GM12878 (cell line): ENCODE results near the gene EFNA2. TPM values are rescaled to one million over a fixed set of nuclear protein-coding genes. Genes with fewer than 3 reads are reported as not detected.

Experiments used
- E4F1 ChIP-seq: fragments of 450-650 bp; IDR thresholded peaks from 2 replicates; pipeline ENCODE4 v1.6.1; 2018; ENCODE audit warnings: borderline replicate concordance, mild to moderate bottlenecking; ENCODE audit not compliant: partially characterized antibody
- GATAD2B ChIP-seq: fragments of 450-650 bp; conservative IDR thresholded peaks from 2 replicates; pipeline ENCODE4 v1.6.1; 2017; ENCODE audit warnings: low read depth, mild to moderate bottlenecking, moderate library complexity
- MTA2 ChIP-seq: fragments of 450-650 bp; IDR thresholded peaks from 2 replicates; pipeline ENCODE4 v1.6.1; 2016; ENCODE audit warnings: low read depth, mild to moderate bottlenecking, moderate library complexity
- MYC ChIP-seq: IDR thresholded peaks from 2 replicates; pipeline ENCODE4 v1.6.1; 2011; ENCODE audit warnings: mild to moderate bottlenecking, low read length, moderate library complexity, inconsistent platforms; ENCODE audit not compliant: insufficient read depth, insufficient replicate concordance, insufficient read length, severe bottlenecking
- NBN ChIP-seq: fragments of 450-650 bp; IDR thresholded peaks from 2 replicates; pipeline ENCODE4 v1.6.1; 2016
- PAX5 ChIP-seq: IDR thresholded peaks from 2 replicates; pipeline ENCODE4 v1.6.1; 2011; ENCODE audit warnings: low read depth, low read length, borderline replicate concordance
- PBX3 ChIP-seq: IDR thresholded peaks from 2 replicates; pipeline ENCODE4 v1.6.1; 2011; ENCODE audit warnings: mild to moderate bottlenecking, low read depth, low read length, moderate library complexity; ENCODE audit not compliant: insufficient replicate concordance
- RAD21 ChIP-seq: IDR thresholded peaks from 2 replicates; pipeline ENCODE4 v1.6.1; 2011; ENCODE audit warnings: mild to moderate bottlenecking, low read depth, low read length, moderate library complexity; ENCODE audit not compliant: insufficient read depth
- RELA ChIP-seq: fragments of 450-650 bp; IDR thresholded peaks from 2 replicates; pipeline ENCODE4 v1.8.0; 2014; ENCODE audit warnings: borderline replicate concordance; ENCODE audit not compliant: partially characterized antibody
- RUNX3 ChIP-seq: IDR thresholded peaks from 2 replicates; pipeline ENCODE4 v1.6.1; 2012; ENCODE audit warnings: low read length, inconsistent platforms
- SIN3A ChIP-seq: IDR thresholded peaks from 2 replicates; pipeline ENCODE4 v1.6.1; 2012; ENCODE audit warnings: low read depth, low read length, improper control_type of control experiment
- SMARCA5 ChIP-seq: fragments of 450-650 bp; IDR thresholded peaks from 2 replicates; pipeline ENCODE4 v1.6.1; 2017; ENCODE audit warnings: mild to moderate bottlenecking
- SP1 ChIP-seq: IDR thresholded peaks from one replicate; pipeline ENCODE4 v1.6.1; 2011; ENCODE audit warnings: low read depth, low read length
- TARDBP ChIP-seq: IDR thresholded peaks from 2 replicates; pipeline ENCODE4 v1.6.1; 2016; ENCODE audit warnings: borderline replicate concordance
- polyA plus RNA-seq, 11 experiments: library from polyadenylated mRNA; depleted of rRNA in 4 of 11; unstranded in 6 of 11; stranded (reverse) in 5 of 11; fragments of >200 nt; fragmentation: Nextera tagmentation in 4 of 11; fragmentation: Illumina TruSeq in 1 of 11; extraction: Ambion mirVana in 4 of 11; extraction: Trizol in 1 of 11; gene quantifications; 1 replicate in 1 of 11; 2 replicates in 10 of 11; pipeline versions ENCODE4 v1.2.1 to v1.2.3, GENCODE V29; 2011 to 2016; ENCODE audit warnings: inconsistent platforms in 2 of 11, missing spikeins in 2 of 11, low read depth in 1 of 11
- total RNA-seq, 4 experiments: library from RNA; depleted of rRNA in 3 of 4; stranded (reverse); fragments of >200 nt in 3 of 4; fragmentation: Illumina TruSeq in 1 of 4; extraction: Trizol in 1 of 4; gene quantifications; 2 replicates each; pipeline versions ENCODE4 v1.2.1 to v1.2.3, GENCODE V29; 2013 to 2021
- TF ChIP-seq, protein P1 (sequence below), 3 experiments: IDR thresholded peaks in 2 of 3; conservative IDR thresholded peaks in 1 of 3; 2 replicates each; pipeline ENCODE4 v1.5.1; 2011; ENCODE audit warnings: low read depth in 3 of 3, low read length in 3 of 3, mild to moderate bottlenecking in 3 of 3, control low read depth in 2 of 3, moderate library complexity in 2 of 3, inconsistent platforms in 1 of 3, mixed read lengths in 1 of 3; ENCODE audit not compliant: control insufficient read depth in 2 of 3, insufficient read depth in 1 of 3; ENCODE audit errors: extremely low read depth in 1 of 3
- TF ChIP-seq, protein P2 (sequence below): IDR thresholded peaks from 2 replicates; pipeline ENCODE4 v1.6.1; 2012; ENCODE audit warnings: improper control_type of control experiment, low read depth, low read length; ENCODE audit not compliant: insufficient replicate concordance
- TF ChIP-seq, protein P3 (sequence below): IDR thresholded peaks from 2 replicates; pipeline ENCODE4 v1.6.1; 2012; ENCODE audit warnings: low read length, inconsistent platforms

The EFNA2 gene
- total and polyA plus RNA-seq, 10 of the 15 experiments (the other 5 are each of a cell fraction or from before 2014, with no cell fraction given) = not detected

DNA sequence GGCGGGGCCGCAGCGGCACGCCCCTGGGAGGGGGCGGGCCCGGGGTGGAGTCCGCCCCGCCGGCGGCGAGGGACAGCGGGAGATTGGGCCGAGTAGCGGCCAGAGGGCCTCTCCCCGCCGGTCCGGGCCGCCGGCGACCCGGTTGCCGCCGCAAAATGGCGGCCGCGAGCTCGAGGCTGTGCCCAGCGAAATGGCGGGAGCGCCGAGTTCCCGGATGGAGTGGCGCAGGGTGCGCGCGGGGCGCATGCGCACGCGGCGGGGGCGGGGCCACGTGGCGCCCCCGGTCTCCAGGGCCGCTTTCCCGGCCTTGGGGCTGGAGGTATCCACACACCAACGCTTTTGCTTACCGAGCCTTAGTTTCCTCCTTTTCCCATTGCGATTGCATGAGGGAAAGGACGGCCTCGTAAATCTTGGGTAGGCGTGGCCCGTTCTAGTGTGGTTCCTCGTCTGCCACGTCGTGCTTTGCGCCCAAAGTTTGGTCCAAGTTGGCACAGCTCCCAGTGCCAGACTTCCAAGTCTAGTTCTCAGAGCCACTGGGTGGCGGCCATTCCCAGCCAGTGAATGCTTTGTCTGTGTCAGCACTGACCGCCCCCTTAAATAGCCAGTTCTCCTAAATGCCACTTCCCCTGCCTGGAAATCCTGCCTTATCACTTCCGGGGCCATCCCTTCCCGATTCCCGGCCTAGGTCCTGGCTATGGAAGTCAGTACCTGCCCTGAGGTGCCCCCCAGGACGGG is 16.0 kb upstream of the EFNA2 start (continued):
- TF ChIP-seq RELA = no peak
- no peak for TF ChIP-seq RAD21
- TF ChIP-seq GATAD2B = peak; percentile 93
- TF ChIP-seq, protein P1, sequence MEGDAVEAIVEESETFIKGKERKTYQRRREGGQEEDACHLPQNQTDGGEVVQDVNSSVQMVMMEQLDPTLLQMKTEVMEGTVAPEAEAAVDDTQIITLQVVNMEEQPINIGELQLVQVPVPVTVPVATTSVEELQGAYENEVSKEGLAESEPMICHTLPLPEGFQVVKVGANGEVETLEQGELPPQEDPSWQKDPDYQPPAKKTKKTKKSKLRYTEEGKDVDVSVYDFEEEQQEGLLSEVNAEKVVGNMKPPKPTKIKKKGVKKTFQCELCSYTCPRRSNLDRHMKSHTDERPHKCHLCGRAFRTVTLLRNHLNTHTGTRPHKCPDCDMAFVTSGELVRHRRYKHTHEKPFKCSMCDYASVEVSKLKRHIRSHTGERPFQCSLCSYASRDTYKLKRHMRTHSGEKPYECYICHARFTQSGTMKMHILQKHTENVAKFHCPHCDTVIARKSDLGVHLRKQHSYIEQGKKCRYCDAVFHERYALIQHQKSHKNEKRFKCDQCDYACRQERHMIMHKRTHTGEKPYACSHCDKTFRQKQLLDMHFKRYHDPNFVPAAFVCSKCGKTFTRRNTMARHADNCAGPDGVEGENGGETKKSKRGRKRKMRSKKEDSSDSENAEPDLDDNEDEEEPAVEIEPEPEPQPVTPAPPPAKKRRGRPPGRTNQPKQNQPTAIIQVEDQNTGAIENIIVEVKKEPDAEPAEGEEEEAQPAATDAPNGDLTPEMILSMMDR (IDR thresholded peaks at IDR 0.05 in 2 of 3, conservative IDR thresholded peaks at IDR 0.05 in 1 of 3; ENCODE audit: control insufficient read depth in 2 of 3, extremely low read depth in 1 of 3, insufficient read depth in 1 of 3, low read depth in 3 of 3, low read length in 3 of 3) = no peak
- TF ChIP-seq E4F1 = no peak
- TF ChIP-seq PBX3 = no peak
- no peak for TF ChIP-seq SIN3A
- no peak for TF ChIP-seq RUNX3
- 0 out of 2 replicates have a peak, but pooled peaks have one; percentile 22 for TF ChIP-seq NBN
- TF ChIP-seq SMARCA5 = peak; percentile 94
- no peak for TF ChIP-seq TARDBP
- TF ChIP-seq, protein P2, sequence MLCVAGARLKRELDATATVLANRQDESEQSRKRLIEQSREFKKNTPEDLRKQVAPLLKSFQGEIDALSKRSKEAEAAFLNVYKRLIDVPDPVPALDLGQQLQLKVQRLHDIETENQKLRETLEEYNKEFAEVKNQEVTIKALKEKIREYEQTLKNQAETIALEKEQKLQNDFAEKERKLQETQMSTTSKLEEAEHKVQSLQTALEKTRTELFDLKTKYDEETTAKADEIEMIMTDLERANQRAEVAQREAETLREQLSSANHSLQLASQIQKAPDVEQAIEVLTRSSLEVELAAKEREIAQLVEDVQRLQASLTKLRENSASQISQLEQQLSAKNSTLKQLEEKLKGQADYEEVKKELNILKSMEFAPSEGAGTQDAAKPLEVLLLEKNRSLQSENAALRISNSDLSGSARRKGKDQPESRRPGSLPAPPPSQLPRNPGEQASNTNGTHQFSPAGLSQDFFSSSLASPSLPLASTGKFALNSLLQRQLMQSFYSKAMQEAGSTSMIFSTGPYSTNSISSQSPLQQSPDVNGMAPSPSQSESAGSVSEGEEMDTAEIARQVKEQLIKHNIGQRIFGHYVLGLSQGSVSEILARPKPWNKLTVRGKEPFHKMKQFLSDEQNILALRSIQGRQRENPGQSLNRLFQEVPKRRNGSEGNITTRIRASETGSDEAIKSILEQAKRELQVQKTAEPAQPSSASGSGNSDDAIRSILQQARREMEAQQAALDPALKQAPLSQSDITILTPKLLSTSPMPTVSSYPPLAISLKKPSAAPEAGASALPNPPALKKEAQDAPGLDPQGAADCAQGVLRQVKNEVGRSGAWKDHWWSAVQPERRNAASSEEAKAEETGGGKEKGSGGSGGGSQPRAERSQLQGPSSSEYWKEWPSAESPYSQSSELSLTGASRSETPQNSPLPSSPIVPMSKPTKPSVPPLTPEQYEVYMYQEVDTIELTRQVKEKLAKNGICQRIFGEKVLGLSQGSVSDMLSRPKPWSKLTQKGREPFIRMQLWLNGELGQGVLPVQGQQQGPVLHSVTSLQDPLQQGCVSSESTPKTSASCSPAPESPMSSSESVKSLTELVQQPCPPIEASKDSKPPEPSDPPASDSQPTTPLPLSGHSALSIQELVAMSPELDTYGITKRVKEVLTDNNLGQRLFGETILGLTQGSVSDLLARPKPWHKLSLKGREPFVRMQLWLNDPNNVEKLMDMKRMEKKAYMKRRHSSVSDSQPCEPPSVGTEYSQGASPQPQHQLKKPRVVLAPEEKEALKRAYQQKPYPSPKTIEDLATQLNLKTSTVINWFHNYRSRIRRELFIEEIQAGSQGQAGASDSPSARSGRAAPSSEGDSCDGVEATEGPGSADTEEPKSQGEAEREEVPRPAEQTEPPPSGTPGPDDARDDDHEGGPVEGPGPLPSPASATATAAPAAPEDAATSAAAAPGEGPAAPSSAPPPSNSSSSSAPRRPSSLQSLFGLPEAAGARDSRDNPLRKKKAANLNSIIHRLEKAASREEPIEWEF = no peak
- no peak for TF ChIP-seq PAX5
- TF ChIP-seq, protein P3, sequence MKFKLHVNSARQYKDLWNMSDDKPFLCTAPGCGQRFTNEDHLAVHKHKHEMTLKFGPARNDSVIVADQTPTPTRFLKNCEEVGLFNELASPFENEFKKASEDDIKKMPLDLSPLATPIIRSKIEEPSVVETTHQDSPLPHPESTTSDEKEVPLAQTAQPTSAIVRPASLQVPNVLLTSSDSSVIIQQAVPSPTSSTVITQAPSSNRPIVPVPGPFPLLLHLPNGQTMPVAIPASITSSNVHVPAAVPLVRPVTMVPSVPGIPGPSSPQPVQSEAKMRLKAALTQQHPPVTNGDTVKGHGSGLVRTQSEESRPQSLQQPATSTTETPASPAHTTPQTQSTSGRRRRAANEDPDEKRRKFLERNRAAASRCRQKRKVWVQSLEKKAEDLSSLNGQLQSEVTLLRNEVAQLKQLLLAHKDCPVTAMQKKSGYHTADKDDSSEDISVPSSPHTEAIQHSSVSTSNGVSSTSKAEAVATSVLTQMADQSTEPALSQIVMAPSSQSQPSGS = no peak
- peak; percentile 41 for TF ChIP-seq MYC
- no peak for TF ChIP-seq MTA2
- no peak for TF ChIP-seq SP1
